ENCODE measurements around the gene ESR1.

ESR1 gene

DNA sequence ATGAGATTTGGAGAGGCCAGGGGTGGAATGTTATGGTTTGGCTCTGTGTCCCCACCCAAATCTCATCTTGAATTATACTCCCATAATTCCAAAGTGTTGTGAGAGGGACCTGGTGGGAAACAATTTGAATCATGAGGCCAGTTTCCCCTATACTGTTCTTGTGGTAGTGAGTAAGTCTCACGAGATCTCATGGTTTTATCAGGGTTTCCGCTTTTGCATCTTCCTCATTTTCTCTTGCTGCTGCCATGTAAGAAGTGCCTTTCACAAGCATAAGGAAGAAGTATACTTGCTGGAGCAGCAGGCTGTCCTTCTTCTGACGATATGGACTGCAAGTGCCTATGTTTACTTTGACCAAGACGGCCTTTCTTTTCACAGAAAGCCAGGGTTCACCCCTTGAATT lies 270.5 kb downstream of the ESR1 start:
- no peaks in the 10 kb centered on the region for H3K27me3 ChIP-seq (replicated peaks)
- H3K27ac ChIP-seq: no peak overlapping the region
- TF ChIP-seq, protein P1, sequence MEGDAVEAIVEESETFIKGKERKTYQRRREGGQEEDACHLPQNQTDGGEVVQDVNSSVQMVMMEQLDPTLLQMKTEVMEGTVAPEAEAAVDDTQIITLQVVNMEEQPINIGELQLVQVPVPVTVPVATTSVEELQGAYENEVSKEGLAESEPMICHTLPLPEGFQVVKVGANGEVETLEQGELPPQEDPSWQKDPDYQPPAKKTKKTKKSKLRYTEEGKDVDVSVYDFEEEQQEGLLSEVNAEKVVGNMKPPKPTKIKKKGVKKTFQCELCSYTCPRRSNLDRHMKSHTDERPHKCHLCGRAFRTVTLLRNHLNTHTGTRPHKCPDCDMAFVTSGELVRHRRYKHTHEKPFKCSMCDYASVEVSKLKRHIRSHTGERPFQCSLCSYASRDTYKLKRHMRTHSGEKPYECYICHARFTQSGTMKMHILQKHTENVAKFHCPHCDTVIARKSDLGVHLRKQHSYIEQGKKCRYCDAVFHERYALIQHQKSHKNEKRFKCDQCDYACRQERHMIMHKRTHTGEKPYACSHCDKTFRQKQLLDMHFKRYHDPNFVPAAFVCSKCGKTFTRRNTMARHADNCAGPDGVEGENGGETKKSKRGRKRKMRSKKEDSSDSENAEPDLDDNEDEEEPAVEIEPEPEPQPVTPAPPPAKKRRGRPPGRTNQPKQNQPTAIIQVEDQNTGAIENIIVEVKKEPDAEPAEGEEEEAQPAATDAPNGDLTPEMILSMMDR (IDR thresholded peaks at IDR 0.05; ENCODE audit: low read depth, low read length, missing control alignments): no peak
- no peaks in the 10 kb centered on the region for H3K36me3 ChIP-seq (replicated peaks)
- H3K4me3 ChIP-seq (ENCODE audit: low read depth, low read length): no peak overlapping the region
- no peak for DNase-seq
- in situ Hi-C loops (cut with HindIII; ENCODE audit: low pct_ligation_motif_present, low sequenced_read_pairs): no loop called here

DNA sequence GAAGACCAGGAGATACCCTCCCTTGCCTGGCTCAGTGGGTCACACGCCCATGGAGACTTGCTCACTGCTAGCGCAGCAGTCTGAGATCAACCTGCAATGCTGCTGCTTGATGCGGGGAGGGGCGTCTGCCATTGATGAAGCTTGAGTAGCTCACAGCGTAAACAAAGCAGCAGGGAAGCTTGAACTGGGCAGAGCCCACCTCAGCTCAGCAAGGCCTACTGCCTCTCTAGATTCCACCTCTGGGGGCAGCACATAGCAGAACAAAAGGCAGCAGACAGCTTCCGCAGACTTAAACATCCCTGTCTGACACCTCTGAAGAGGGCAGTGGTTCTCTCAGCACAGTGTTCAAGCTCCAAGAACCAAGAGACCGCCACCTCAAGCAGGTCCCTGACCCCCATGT lies 271.3 kb downstream of the ESR1 start:
- in situ Hi-C loops (cut with HindIII; ENCODE audit: low pct_ligation_motif_present, low sequenced_read_pairs): no loop called here
- H3K4me3 ChIP-seq (ENCODE audit: low read depth, low read length): no peak overlapping the region
- H3K27me3 ChIP-seq (replicated peaks): no peaks in the 10 kb centered on the region
- no peak overlapping the region for H3K27ac ChIP-seq
- TF ChIP-seq, protein P1 (IDR thresholded peaks at IDR 0.05; ENCODE audit: low read depth, low read length, missing control alignments): peak; percentile 23
- no peaks in the 10 kb centered on the region for H3K36me3 ChIP-seq (replicated peaks)
- no peak for DNase-seq

DNA sequence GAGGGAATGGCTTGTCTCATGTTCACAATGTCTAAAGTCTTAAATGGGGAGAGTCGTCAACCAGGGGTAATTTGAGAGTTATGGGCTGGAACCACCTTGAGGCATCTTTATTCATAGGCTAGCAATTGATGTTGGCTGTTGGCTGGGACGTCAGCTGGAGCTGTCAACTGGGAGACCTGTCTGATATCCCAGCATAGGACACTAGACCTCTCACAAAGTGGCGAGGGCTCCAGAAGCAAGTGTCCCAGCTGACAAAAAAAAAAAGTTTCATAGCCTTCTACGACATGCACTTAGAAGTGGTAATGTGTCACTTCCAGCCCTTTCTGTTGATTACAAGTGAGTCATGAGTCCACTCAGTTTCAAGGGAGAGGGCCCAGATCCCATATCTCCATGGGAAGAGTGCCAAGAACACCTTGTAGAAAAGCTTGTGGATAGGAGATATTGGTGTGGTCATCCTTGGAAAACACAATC lies 278.0 kb downstream of the ESR1 start:
- no peak for DNase-seq
- Histone ChIP-seq H3K27me3 (replicated peaks) (no peaks in the 10 kb centered on the region), H3K36me3 (replicated peaks) (no peaks in the 10 kb centered on the region), H3K27ac (no peak overlapping the region), H3K4me3 (ENCODE audit: low read depth, low read length) (no peak overlapping the region)
- in situ Hi-C loops (cut with HindIII; ENCODE audit: low pct_ligation_motif_present, low sequenced_read_pairs): no loop called here
- TF ChIP-seq, protein P1 (IDR thresholded peaks at IDR 0.05; ENCODE audit: low read depth, low read length, missing control alignments): no peak

DNA sequence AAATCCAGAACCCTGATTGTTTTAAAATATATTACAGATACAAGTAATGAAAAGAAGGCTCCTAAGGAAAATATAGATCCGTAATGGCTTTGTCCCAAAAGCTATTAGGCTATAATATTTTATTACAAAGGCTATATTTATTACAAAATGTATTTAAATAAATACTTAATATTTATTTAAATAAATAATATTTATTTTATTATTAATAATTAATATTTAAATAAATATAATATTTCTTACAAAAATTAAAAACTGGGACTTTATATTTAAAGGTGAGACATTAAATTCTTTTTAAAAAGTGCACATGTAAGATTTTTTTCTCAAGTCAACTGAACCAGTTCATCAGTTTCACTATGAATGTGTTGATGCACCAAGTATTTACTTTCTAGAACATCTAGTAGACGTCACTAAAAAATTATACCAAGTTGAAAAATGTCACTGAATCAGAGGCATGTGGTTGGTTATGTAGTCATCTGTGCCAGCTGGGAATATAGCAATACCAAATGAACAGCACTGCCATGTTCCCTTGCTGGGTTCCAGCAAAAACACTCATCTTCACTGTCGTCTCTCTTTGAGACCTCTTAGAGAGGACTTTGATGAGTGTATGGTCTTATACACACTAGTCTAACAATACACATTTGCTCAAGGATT lies 278.9 kb downstream of the ESR1 start:
- Histone ChIP-seq H3K4me3 (ENCODE audit: low read depth, low read length) (no peak overlapping the region), H3K36me3 (replicated peaks) (no peaks in the 10 kb centered on the region), H3K27ac (no peak overlapping the region), H3K27me3 (replicated peaks) (no peaks in the 10 kb centered on the region)
- no peak for DNase-seq
- in situ Hi-C loops (cut with HindIII; ENCODE audit: low pct_ligation_motif_present, low sequenced_read_pairs): no loop called here
- TF ChIP-seq, protein P1 (IDR thresholded peaks at IDR 0.05; ENCODE audit: low read depth, low read length, missing control alignments): no peak

DNA sequence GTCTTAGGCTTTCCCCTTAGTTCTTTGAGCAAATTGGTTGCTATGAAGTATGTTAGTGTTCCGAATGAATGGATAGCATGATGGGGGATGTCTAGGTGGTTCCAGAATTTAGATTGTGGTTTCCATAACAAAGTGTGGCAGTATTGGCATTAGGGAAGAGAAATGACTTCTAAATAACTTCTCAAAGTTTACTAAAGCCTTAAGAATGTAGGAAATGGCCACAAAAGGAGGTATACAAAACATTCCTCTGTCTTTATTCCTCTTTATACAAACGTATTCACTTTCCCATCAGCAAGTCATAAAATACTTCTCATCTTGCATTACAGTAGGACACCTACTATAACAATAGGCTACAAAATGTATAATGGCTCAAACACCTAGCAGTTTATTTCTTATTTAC lies 279.6 kb downstream of the ESR1 start:
- Histone ChIP-seq H3K4me3 (ENCODE audit: low read depth, low read length) (no peak overlapping the region), H3K36me3 (replicated peaks) (no peaks in the 10 kb centered on the region), H3K27ac (no peak overlapping the region), H3K27me3 (replicated peaks) (no peaks in the 10 kb centered on the region)
- in situ Hi-C loops (cut with HindIII; ENCODE audit: low pct_ligation_motif_present, low sequenced_read_pairs): no loop called here
- DNase-seq: no peak
- TF ChIP-seq, protein P1 (IDR thresholded peaks at IDR 0.05; ENCODE audit: low read depth, low read length, missing control alignments): no peak

DNA sequence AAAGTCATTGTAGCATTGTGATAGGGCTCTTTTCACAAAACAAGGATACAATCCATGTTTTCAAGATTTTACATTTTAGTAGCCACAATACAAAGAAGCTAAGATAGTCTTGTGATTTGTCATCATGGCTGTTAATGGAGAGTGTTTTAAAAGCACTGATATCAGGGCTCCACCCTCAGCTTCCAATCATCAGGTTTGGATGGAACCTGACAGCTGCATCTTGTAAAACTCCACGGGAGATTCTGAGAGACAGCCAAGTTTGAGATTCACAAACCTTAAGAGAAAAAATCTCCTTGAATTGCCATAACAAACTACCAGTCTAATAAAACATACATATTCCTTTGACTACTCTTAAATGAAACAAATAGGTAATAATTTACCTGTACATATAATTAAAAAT lies 280.2 kb downstream of the ESR1 start:
- no peak overlapping the region for H3K4me3 ChIP-seq (ENCODE audit: low read depth, low read length)
- H3K36me3 ChIP-seq (replicated peaks): no peaks in the 10 kb centered on the region
- no peaks in the 10 kb centered on the region for H3K27me3 ChIP-seq (replicated peaks)
- TF ChIP-seq, protein P1 (IDR thresholded peaks at IDR 0.05; ENCODE audit: low read depth, low read length, missing control alignments): no peak
- no peak for DNase-seq
- in situ Hi-C loops (cut with HindIII; ENCODE audit: low pct_ligation_motif_present, low sequenced_read_pairs): no loop called here
- no peak overlapping the region for H3K27ac ChIP-seq

Measured in brain microvascular endothelial cell (primary cell).